Measurements from ENCODE around the gene AOPEP. TPM values are rescaled to one million over a fixed set of nuclear protein-coding genes. Genes with fewer than 3 reads are reported as not detected.

AOPEP gene
- total and polyA plus RNA-seq, 2 of the 13 experiments (the other 11 are each of a cell fraction or from before 2014, with no cell fraction given), result 22.2 to 41.6 TPM

GRCh38 chr9:95127249-95128176, 401.0 kb downstream of the AOPEP start (continued):
- TF ChIP-seq ARNT (IDR thresholded peaks at IDR 0.05), result no peak
- TF ChIP-seq ISL2 (CRISPR knock-in tag; IDR thresholded peaks at IDR 0.05), result no peak
- no peak for TF ChIP-seq ZNF678 (CRISPR knock-in tag; IDR thresholded peaks at IDR 0.05)
- TF ChIP-seq KMT2A (CRISPR knock-in tag; IDR thresholded peaks at IDR 0.05), result no peak
- TF ChIP-seq TAF15 (IDR thresholded peaks at IDR 0.05; ENCODE audit: low read depth, low read length, poor library complexity, severe bottlenecking), result no peak
- no peak for TF ChIP-seq RFXANK (CRISPR knock-in tag; IDR thresholded peaks at IDR 0.05)
- no peak for TF ChIP-seq NONO (IDR thresholded peaks at IDR 0.05)
- TF ChIP-seq NONO (CRISPR knock-in tag; conservative IDR thresholded peaks at IDR 0.05), result no peak
- no peak for TF ChIP-seq ZNF615 (CRISPR knock-in tag; IDR thresholded peaks at IDR 0.05; ENCODE audit: borderline replicate concordance)
- TF ChIP-seq, protein P1, sequence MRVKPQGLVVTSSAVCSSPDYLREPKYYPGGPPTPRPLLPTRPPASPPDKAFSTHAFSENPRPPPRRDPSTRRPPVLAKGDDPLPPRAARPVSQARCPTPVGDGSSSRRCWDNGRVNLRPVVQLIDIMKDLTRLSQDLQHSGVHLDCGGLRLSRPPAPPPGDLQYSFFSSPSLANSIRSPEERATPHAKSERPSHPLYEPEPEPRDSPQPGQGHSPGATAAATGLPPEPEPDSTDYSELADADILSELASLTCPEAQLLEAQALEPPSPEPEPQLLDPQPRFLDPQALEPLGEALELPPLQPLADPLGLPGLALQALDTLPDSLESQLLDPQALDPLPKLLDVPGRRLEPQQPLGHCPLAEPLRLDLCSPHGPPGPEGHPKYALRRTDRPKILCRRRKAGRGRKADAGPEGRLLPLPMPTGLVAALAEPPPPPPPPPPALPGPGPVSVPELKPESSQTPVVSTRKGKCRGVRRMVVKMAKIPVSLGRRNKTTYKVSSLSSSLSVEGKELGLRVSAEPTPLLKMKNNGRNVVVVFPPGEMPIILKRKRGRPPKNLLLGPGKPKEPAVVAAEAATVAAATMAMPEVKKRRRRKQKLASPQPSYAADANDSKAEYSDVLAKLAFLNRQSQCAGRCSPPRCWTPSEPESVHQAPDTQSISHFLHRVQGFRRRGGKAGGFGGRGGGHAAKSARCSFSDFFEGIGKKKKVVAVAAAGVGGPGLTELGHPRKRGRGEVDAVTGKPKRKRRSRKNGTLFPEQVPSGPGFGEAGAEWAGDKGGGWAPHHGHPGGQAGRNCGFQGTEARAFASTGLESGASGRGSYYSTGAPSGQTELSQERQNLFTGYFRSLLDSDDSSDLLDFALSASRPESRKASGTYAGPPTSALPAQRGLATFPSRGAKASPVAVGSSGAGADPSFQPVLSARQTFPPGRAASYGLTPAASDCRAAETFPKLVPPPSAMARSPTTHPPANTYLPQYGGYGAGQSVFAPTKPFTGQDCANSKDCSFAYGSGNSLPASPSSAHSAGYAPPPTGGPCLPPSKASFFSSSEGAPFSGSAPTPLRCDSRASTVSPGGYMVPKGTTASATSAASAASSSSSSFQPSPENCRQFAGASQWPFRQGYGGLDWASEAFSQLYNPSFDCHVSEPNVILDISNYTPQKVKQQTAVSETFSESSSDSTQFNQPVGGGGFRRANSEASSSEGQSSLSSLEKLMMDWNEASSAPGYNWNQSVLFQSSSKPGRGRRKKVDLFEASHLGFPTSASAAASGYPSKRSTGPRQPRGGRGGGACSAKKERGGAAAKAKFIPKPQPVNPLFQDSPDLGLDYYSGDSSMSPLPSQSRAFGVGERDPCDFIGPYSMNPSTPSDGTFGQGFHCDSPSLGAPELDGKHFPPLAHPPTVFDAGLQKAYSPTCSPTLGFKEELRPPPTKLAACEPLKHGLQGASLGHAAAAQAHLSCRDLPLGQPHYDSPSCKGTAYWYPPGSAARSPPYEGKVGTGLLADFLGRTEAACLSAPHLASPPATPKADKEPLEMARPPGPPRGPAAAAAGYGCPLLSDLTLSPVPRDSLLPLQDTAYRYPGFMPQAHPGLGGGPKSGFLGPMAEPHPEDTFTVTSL (CRISPR knock-in tag; IDR thresholded peaks at IDR 0.05; ENCODE audit: borderline replicate concordance), result no peak
- no peak for TF ChIP-seq ZNF83 (CRISPR knock-in tag; IDR thresholded peaks at IDR 0.05; ENCODE audit: borderline replicate concordance)
- no peak for TF ChIP-seq ZNF549 (CRISPR knock-in tag; IDR thresholded peaks at IDR 0.05)
- TF ChIP-seq ZNF761 (CRISPR knock-in tag; conservative IDR thresholded peaks at IDR 0.05), result no peak
- TF ChIP-seq KLF15 (CRISPR knock-in tag; IDR thresholded peaks at IDR 0.05; ENCODE audit: borderline replicate concordance), result no peak
- no peak for TF ChIP-seq RORA (CRISPR knock-in tag; IDR thresholded peaks at IDR 0.05)
- TF ChIP-seq ARID3A (IDR thresholded peaks at IDR 0.05; ENCODE audit: low read depth, low read length), result no peak
- no peak for TF ChIP-seq PTBP1 (IDR thresholded peaks at IDR 0.05; ENCODE audit: low read depth, low read length, poor library complexity, severe bottlenecking)
- TF ChIP-seq, protein P2, sequence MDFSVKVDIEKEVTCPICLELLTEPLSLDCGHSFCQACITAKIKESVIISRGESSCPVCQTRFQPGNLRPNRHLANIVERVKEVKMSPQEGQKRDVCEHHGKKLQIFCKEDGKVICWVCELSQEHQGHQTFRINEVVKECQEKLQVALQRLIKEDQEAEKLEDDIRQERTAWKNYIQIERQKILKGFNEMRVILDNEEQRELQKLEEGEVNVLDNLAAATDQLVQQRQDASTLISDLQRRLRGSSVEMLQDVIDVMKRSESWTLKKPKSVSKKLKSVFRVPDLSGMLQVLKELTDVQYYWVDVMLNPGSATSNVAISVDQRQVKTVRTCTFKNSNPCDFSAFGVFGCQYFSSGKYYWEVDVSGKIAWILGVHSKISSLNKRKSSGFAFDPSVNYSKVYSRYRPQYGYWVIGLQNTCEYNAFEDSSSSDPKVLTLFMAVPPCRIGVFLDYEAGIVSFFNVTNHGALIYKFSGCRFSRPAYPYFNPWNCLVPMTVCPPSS (IDR thresholded peaks at IDR 0.05), result no peak
